ENCODE measurements around the gene DBNDD2.
A peak's percentile ranks its signal among the peaks of the same experiment; 100 is the strongest.

Gene DBNDD2

GRCh38 chr20:45432294-45432693 is 24.2 kb downstream of the DBNDD2 start:
- peak overlapping the region; percentile 57 for H3K4me3 ChIP-seq (ENCODE audit: low read length, poor library complexity, severe bottlenecking)
- H3K36me3 ChIP-seq (ENCODE audit: insufficient read depth, low read length), result no peaks in the 10 kb centered on the region
- H3K9me2 ChIP-seq (replicated peaks; ENCODE audit: low read depth, low read length), result no peaks in the 10 kb centered on the region
- H3K9ac ChIP-seq (ENCODE audit: low read depth, low read length, poor library complexity, severe bottlenecking), result peak overlapping the region; percentile 59
- peak overlapping the region; percentile 67 for H3K4me2 ChIP-seq (ENCODE audit: low read depth, low read length, poor library complexity, severe bottlenecking)
- H3K79me2 ChIP-seq (ENCODE audit: insufficient read depth, low read length), result no peaks in the 10 kb centered on the region
- no peaks in the 10 kb centered on the region for H3K27me3 ChIP-seq (ENCODE audit: insufficient read depth, low read length, poor library complexity, severe bottlenecking)
- H3K9me3 ChIP-seq (ENCODE audit: insufficient read depth, low read depth, low read length), result no peaks in the 10 kb centered on the region
- H2AFZ ChIP-seq (ENCODE audit: low read length), result peak overlapping the region; percentile 37
- TF ChIP-seq, protein P1, sequence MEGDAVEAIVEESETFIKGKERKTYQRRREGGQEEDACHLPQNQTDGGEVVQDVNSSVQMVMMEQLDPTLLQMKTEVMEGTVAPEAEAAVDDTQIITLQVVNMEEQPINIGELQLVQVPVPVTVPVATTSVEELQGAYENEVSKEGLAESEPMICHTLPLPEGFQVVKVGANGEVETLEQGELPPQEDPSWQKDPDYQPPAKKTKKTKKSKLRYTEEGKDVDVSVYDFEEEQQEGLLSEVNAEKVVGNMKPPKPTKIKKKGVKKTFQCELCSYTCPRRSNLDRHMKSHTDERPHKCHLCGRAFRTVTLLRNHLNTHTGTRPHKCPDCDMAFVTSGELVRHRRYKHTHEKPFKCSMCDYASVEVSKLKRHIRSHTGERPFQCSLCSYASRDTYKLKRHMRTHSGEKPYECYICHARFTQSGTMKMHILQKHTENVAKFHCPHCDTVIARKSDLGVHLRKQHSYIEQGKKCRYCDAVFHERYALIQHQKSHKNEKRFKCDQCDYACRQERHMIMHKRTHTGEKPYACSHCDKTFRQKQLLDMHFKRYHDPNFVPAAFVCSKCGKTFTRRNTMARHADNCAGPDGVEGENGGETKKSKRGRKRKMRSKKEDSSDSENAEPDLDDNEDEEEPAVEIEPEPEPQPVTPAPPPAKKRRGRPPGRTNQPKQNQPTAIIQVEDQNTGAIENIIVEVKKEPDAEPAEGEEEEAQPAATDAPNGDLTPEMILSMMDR (conservative IDR thresholded peaks at IDR 0.05; ENCODE audit: low read length), result no peak
- TF ChIP-seq EZH2phosphoT487 (IDR thresholded peaks at IDR 0.05; ENCODE audit: borderline replicate concordance), result no peak
- no peaks in the 10 kb centered on the region for H3F3A ChIP-seq (ENCODE audit: low read depth)
- H3K4me1 ChIP-seq (ENCODE audit: insufficient read depth, low read length, poor library complexity, severe bottlenecking), result peaks cover 34% of the 10 kb centered on the region
- no peaks in the 10 kb centered on the region for H4K20me1 ChIP-seq (ENCODE audit: insufficient read depth, low read length, poor library complexity, severe bottlenecking)

- H2AFZ ChIP-seq (ENCODE audit: low read length), result no peak overlapping the region
- no peak overlapping the region for H3K9ac ChIP-seq (ENCODE audit: low read depth, low read length, poor library complexity, severe bottlenecking)
- no peaks in the 10 kb centered on the region for H3K9me2 ChIP-seq (replicated peaks; ENCODE audit: low read depth, low read length)
- no peak overlapping the region for H3K4me3 ChIP-seq (ENCODE audit: low read length, poor library complexity, severe bottlenecking)
- no peaks in the 10 kb centered on the region for H3K27me3 ChIP-seq (ENCODE audit: insufficient read depth, low read length, poor library complexity, severe bottlenecking)
- no peak for TF ChIP-seq EZH2phosphoT487 (IDR thresholded peaks at IDR 0.05; ENCODE audit: borderline replicate concordance)
- TF ChIP-seq, protein P1 (conservative IDR thresholded peaks at IDR 0.05; ENCODE audit: low read length), result no peak
- H3K36me3 ChIP-seq (ENCODE audit: insufficient read depth, low read length), result no peaks in the 10 kb centered on the region
- no peaks in the 10 kb centered on the region for H4K20me1 ChIP-seq (ENCODE audit: insufficient read depth, low read length, poor library complexity, severe bottlenecking)
- H3K79me2 ChIP-seq (ENCODE audit: insufficient read depth, low read length), result no peaks in the 10 kb centered on the region
- H3K9me3 ChIP-seq (ENCODE audit: insufficient read depth, low read depth, low read length), result no peaks in the 10 kb centered on the region
- H3F3A ChIP-seq (ENCODE audit: low read depth), result no peaks in the 10 kb centered on the region
- peaks cover 34% of the 10 kb centered on the region for H3K4me1 ChIP-seq (ENCODE audit: insufficient read depth, low read length, poor library complexity, severe bottlenecking)
- peak overlapping the region; percentile 67 for H3K4me2 ChIP-seq (ENCODE audit: low read depth, low read length, poor library complexity, severe bottlenecking)
Observed at GRCh38 chr20:45433316-45433715, 25.2 kb downstream of the DBNDD2 start.

DNA sequence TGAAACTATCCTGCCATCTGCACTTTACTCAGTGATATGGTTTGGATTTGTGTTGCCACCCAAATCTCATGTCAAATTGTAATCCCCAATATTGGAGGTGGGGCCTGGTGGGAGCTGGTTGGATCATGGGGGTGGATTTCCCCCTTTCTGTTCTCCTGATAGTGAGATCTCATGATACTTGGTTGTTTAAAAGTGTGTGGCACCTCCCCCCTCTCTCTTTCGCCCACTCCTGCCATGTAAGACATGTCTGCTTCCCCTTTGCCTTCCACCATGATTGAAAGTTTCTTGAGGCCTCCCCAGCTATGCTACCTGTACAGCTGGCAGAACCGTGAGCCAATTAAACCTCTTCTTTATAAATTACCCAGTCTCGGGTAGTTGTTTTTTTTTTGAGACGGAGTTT is 25.9 kb downstream of the DBNDD2 start:
- Histone ChIP-seq H3K9me3 (ENCODE audit: insufficient read depth, low read depth, low read length) (no peaks in the 10 kb centered on the region), H3K9ac (ENCODE audit: low read depth, low read length, poor library complexity, severe bottlenecking) (no peak overlapping the region), H3K4me1 (ENCODE audit: insufficient read depth, low read length, poor library complexity, severe bottlenecking) (peaks cover 34% of the 10 kb centered on the region), H3K4me3 (ENCODE audit: low read length, poor library complexity, severe bottlenecking) (no peak overlapping the region), H3K4me2 (ENCODE audit: low read depth, low read length, poor library complexity, severe bottlenecking) (no peak overlapping the region), H3K79me2 (ENCODE audit: insufficient read depth, low read length) (no peaks in the 10 kb centered on the region), H4K20me1 (ENCODE audit: insufficient read depth, low read length, poor library complexity, severe bottlenecking) (no peaks in the 10 kb centered on the region), H3K27me3 (ENCODE audit: insufficient read depth, low read length, poor library complexity, severe bottlenecking) (no peaks in the 10 kb centered on the region), H3F3A (ENCODE audit: low read depth) (no peaks in the 10 kb centered on the region), H3K9me2 (replicated peaks; ENCODE audit: low read depth, low read length) (no peaks in the 10 kb centered on the region), H3K36me3 (ENCODE audit: insufficient read depth, low read length) (no peaks in the 10 kb centered on the region), H2AFZ (ENCODE audit: low read length) (no peak overlapping the region)
- TF ChIP-seq EZH2phosphoT487 (IDR thresholded peaks at IDR 0.05; ENCODE audit: borderline replicate concordance), result no peak
- TF ChIP-seq, protein P1 (conservative IDR thresholded peaks at IDR 0.05; ENCODE audit: low read length), result no peak

All from Loucy (cell line).